ENCODE results near the gene EYS.

EYS gene

GRCh38 chr6:64681416-64682160 is 1025.4 kb downstream of the EYS start:
- ATAC-seq: no peak
- TF ChIP-seq PPARA (CRISPR knock-in tag; IDR thresholded peaks at IDR 0.05; ENCODE audit: borderline replicate concordance): no peak
- TF ChIP-seq ZFP3 (CRISPR knock-in tag; IDR thresholded peaks at IDR 0.05): no peak
- TF ChIP-seq GLIS3 (CRISPR knock-in tag; IDR thresholded peaks at IDR 0.05): no peak
- TF ChIP-seq ARNTL (CRISPR knock-in tag; IDR thresholded peaks at IDR 0.05; ENCODE audit: borderline replicate concordance, low read depth): no peak
- no peak for TF ChIP-seq ZNF70 (CRISPR knock-in tag; IDR thresholded peaks at IDR 0.05)
- TF ChIP-seq TCF4 (CRISPR knock-in tag; IDR thresholded peaks at IDR 0.05; ENCODE audit: borderline replicate concordance): no peak
- TF ChIP-seq, protein P1, sequence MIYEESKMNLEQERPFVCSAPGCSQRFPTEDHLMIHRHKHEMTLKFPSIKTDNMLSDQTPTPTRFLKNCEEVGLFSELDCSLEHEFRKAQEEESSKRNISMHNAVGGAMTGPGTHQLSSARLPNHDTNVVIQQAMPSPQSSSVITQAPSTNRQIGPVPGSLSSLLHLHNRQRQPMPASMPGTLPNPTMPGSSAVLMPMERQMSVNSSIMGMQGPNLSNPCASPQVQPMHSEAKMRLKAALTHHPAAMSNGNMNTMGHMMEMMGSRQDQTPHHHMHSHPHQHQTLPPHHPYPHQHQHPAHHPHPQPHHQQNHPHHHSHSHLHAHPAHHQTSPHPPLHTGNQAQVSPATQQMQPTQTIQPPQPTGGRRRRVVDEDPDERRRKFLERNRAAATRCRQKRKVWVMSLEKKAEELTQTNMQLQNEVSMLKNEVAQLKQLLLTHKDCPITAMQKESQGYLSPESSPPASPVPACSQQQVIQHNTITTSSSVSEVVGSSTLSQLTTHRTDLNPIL (CRISPR knock-in tag; IDR thresholded peaks at IDR 0.05; ENCODE audit: low read depth): no peak

DNA sequence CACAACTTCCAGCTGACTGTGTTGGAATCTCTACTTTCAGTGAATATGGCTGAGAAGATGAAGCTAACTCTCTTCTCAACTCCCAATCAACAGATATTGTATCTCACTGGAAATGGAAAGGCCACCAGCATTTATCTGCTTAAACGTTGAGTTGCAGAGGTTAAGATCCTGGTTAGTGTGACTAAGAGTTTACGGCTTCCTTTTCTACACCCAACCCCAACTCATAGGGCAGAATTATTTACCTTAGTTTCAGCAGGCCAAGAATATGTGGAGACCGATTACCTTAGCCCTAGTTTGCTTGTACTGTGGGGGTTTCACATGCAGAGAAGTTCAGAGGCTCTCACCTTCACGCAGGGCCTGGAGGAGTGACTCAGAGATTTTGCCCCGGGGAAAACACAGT is 1026.6 kb downstream of the EYS start:
- no peak for TF ChIP-seq PATZ1 (CRISPR knock-in tag; IDR thresholded peaks at IDR 0.05; ENCODE audit: borderline replicate concordance)
- ATAC-seq: no peak

GRCh38 chr6:64679416-64679815 is 1027.6 kb downstream of the EYS start:
- TF ChIP-seq ZFP30 (CRISPR knock-in tag; IDR thresholded peaks at IDR 0.05) (no peak), GLIS3 (CRISPR knock-in tag; IDR thresholded peaks at IDR 0.05) (no peak), ZNF8 (CRISPR knock-in tag; IDR thresholded peaks at IDR 0.05) (no peak), CSDC2 (CRISPR knock-in tag; IDR thresholded peaks at IDR 0.05) (no peak), ZNF565 (CRISPR knock-in tag; conservative IDR thresholded peaks at IDR 0.05; ENCODE audit: low read depth) (no peak), ZC3H10 (CRISPR knock-in tag; IDR thresholded peaks at IDR 0.05) (no peak), CSRNP3 (CRISPR knock-in tag; IDR thresholded peaks at IDR 0.05) (no peak), OSR1 (CRISPR knock-in tag; IDR thresholded peaks at IDR 0.05) (no peak)
- TF ChIP-seq, protein P2, sequence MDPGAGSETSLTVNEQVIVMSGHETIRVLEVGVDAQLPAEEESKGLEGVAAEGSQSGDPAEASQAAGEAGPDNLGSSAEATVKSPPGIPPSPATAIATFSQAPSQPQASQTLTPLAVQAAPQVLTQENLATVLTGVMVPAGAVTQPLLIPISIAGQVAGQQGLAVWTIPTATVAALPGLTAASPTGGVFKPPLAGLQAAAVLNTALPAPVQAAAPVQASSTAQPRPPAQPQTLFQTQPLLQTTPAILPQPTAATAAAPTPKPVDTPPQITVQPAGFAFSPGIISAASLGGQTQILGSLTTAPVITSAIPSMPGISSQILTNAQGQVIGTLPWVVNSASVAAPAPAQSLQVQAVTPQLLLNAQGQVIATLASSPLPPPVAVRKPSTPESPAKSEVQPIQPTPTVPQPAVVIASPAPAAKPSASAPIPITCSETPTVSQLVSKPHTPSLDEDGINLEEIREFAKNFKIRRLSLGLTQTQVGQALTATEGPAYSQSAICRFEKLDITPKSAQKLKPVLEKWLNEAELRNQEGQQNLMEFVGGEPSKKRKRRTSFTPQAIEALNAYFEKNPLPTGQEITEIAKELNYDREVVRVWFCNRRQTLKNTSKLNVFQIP (CRISPR knock-in tag; IDR thresholded peaks at IDR 0.05; ENCODE audit: borderline replicate concordance, low read depth): no peak
- no peak for ATAC-seq

DNA sequence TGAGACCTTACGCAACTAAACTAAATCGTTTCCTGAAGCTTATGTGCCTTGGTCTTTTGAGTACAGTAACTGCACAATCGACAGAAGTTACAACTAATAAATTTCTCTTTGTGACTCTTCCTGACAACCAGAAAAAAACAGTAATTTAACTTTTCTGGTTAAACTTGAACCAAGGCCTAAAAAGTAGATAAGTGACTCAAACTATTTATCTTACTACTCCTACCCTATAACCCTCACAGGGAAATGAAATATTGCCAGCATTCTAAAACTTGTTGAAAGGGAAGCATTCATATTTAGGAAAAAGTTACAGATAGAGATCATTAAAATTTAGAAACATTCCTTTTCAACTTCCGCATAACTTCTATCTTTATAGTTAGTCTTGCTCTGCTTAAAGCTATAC is 1034.4 kb downstream of the EYS start:
- no peak for TF ChIP-seq ISL1 (CRISPR knock-in tag; IDR thresholded peaks at IDR 0.05)
- TF ChIP-seq ZFP3 (CRISPR knock-in tag; IDR thresholded peaks at IDR 0.05): no peak
- no peak for TF ChIP-seq PATZ1 (CRISPR knock-in tag; IDR thresholded peaks at IDR 0.05; ENCODE audit: borderline replicate concordance)
- TF ChIP-seq ZC3H10 (CRISPR knock-in tag; IDR thresholded peaks at IDR 0.05): no peak
- no peak for TF ChIP-seq ZNF565 (CRISPR knock-in tag; conservative IDR thresholded peaks at IDR 0.05; ENCODE audit: low read depth)
- TF ChIP-seq, protein P1 (CRISPR knock-in tag; IDR thresholded peaks at IDR 0.05; ENCODE audit: low read depth): no peak
- TF ChIP-seq OSR1 (CRISPR knock-in tag; IDR thresholded peaks at IDR 0.05): no peak
- no peak for TF ChIP-seq TOX (CRISPR knock-in tag; IDR thresholded peaks at IDR 0.05; ENCODE audit: borderline replicate concordance)

More for the DNA sequence above, 1034.4 kb downstream of the EYS start:
- ATAC-seq: no peak

All from SK-N-SH treated with all-trans-retinoic acid at 6 μM for 48 hours (cell line).